H1 (cell line): ENCODE results near the gene TYRO3. TPM values are rescaled to one million over a fixed set of nuclear protein-coding genes. Genes with fewer than 3 reads are reported as not detected.

Source experiments
- CTCF ChIA-PET: fragments of 300-600 bp; sonication (Branson Sonifier 250); formaldehyde crosslinking; loops from one replicate; lab custom pipeline; 2021; ENCODE audit not compliant: partially characterized antibody; lab: Charles Lee
- POLR2A ChIA-PET: fragments of 300-600 bp; sonication (Branson Sonifier 250); formaldehyde crosslinking; loops from one replicate; lab custom pipeline; 2021; ENCODE audit warnings: inconsistent platforms; ENCODE audit not compliant: partially characterized antibody; lab: Charles Lee
- DNase-seq, 2 experiments: peaks; one replicate each; pipeline versions ENCODE4 v3.0.0 to v3.0.0-alpha.2; 2010 to 2022; ENCODE audit warnings: low spot score in 2 of 2, low read depth in 1 of 2, mixed read lengths in 1 of 2
- FAIRE-seq: peaks from 2 replicates; lab custom pipeline; 2011; peaks lifted over from hg19 to GRCh38; lab: Jason Lieb, UNC
- H2AFZ ChIP-seq: 2 replicates; pipeline ENCODE4 v1.8.1; 2012; ENCODE audit warnings: low read length, inconsistent platforms
- H2AK5ac ChIP-seq: 2 replicates; pipeline ENCODE4 v1.6.1; 2013; ENCODE audit warnings: low read depth, low read length
- H2BK120ac ChIP-seq: replicated peaks from 2 replicates; pipeline ENCODE3; 2013; ENCODE audit warnings: low read depth, low read length, inconsistent platforms
- H2BK12ac ChIP-seq: 2 replicates; pipeline ENCODE4 v1.6.1; 2013; ENCODE audit warnings: low read depth, low read length
- H2BK15ac ChIP-seq: 2 replicates; pipeline ENCODE4 v1.6.1; 2013; ENCODE audit warnings: low read length
- H2BK20ac ChIP-seq: 2 replicates; pipeline ENCODE4 v1.6.1; 2013; ENCODE audit warnings: low read length
- H2BK5ac ChIP-seq: 2 replicates; pipeline ENCODE4 v1.6.1; 2013; ENCODE audit warnings: low read depth, low read length
- H3K14ac ChIP-seq: 2 replicates; pipeline ENCODE4 v1.6.1; 2013; ENCODE audit warnings: inconsistent platforms; ENCODE audit not compliant: insufficient read length
- H3K18ac ChIP-seq: 2 replicates; pipeline ENCODE4 v1.6.1; 2013; ENCODE audit warnings: low read length; ENCODE audit errors: extremely low read depth
- H3K23ac ChIP-seq: 2 replicates; pipeline ENCODE4 v1.6.1; 2013; ENCODE audit warnings: inconsistent platforms; ENCODE audit not compliant: insufficient read length
- H3K23me2 ChIP-seq: 2 replicates; pipeline ENCODE4 v1.6.1; 2013; ENCODE audit warnings: low read depth, low read length
- H3K27ac ChIP-seq: 2 replicates; pipeline ENCODE4 v1.6.1; 2011; ENCODE audit warnings: low read depth, low read length, inconsistent platforms
- H3K27me3 ChIP-seq, 4 experiments: replicated peaks in 1 of 4; 1 replicate in 1 of 4; 2 replicates in 3 of 4; pipeline versions ENCODE4 v1.6.1 to v1.8.1; 2011 to 2013; ENCODE audit warnings: low read length in 3 of 4, mild to moderate bottlenecking in 3 of 4, inconsistent platforms in 2 of 4, mixed read lengths in 2 of 4, moderate library complexity in 1 of 4; ENCODE audit not compliant: control insufficient read depth in 3 of 4, insufficient read depth in 3 of 4; ENCODE audit errors: extremely low read depth in 1 of 4
- H3K36me3 ChIP-seq, 4 experiments: 2 replicates each; pipeline versions ENCODE4 v1.6.1 to v1.8.1; 2011 to 2013; ENCODE audit warnings: mild to moderate bottlenecking in 4 of 4, low read length in 3 of 4, moderate library complexity in 2 of 4, control low read depth in 1 of 4, inconsistent platforms in 1 of 4; ENCODE audit not compliant: insufficient read depth in 4 of 4, control insufficient read depth in 2 of 4
- H3K4ac ChIP-seq: replicated peaks from 2 replicates; pipeline ENCODE3; 2013; ENCODE audit warnings: low read length, low read depth, mixed read lengths, inconsistent platforms; ENCODE audit not compliant: insufficient read length
- H3K4me1 ChIP-seq, 4 experiments: replicated peaks in 1 of 4; 1 replicate in 1 of 4; 2 replicates in 3 of 4; pipeline versions ENCODE4 v1.6.1 to v1.8.1; 2011 to 2013; ENCODE audit warnings: low read length in 3 of 4, inconsistent platforms in 2 of 4, mixed read lengths in 1 of 4; ENCODE audit not compliant: insufficient read depth in 4 of 4, control insufficient read depth in 3 of 4
- H3K4me2 ChIP-seq, 2 experiments: 2 replicates each; pipeline versions ENCODE4 v1.6.1 to v1.8.1; 2011 to 2013; ENCODE audit warnings: low read depth in 2 of 2, low read length in 2 of 2, control low read depth in 1 of 2, inconsistent platforms in 1 of 2, mild to moderate bottlenecking in 1 of 2; ENCODE audit not compliant: insufficient read depth in 1 of 2
- H3K4me3 ChIP-seq, 4 experiments: fragments of 200-600, 300-600 bp in 1 of 4; sonication (generic), shearing (Covaris generic), sonication (Bioruptor Twin) in 1 of 4; 2 replicates each; pipeline versions ENCODE4 v1.5.1 to v1.8.1; 2011 to 2016; ENCODE audit warnings: low read length in 4 of 4, low read depth in 3 of 4, control low read depth in 2 of 4, inconsistent platforms in 2 of 4, mild to moderate bottlenecking in 2 of 4, mixed read lengths in 1 of 4, moderate library complexity in 1 of 4; ENCODE audit not compliant: insufficient read depth in 2 of 4; ENCODE audit errors: extremely low read depth in 1 of 4
- H3K56ac ChIP-seq: replicated peaks from 2 replicates; pipeline ENCODE3; 2013; ENCODE audit warnings: low read depth, mild to moderate bottlenecking, mixed read lengths, low read length, inconsistent platforms; ENCODE audit not compliant: insufficient read length
- H3K79me1 ChIP-seq: 2 replicates; pipeline ENCODE4 v1.6.1; 2013; ENCODE audit warnings: low read depth, low read length, control low read depth
- H3K79me2 ChIP-seq, 2 experiments: 2 replicates each; pipeline versions ENCODE4 v1.6.1 to v1.8.1; 2012 to 2013; ENCODE audit warnings: low read length in 2 of 2, mild to moderate bottlenecking in 2 of 2, inconsistent platforms in 1 of 2; ENCODE audit not compliant: insufficient read depth in 2 of 2, control insufficient read depth in 1 of 2
- H3K9ac ChIP-seq, 4 experiments: replicated peaks in 1 of 4; 1 replicate in 1 of 4; 2 replicates in 3 of 4; pipeline versions ENCODE4 v1.6.1 to v1.8.1; 2011 to 2013; ENCODE audit warnings: low read depth in 3 of 4, low read length in 3 of 4, control low read depth in 2 of 4, mild to moderate bottlenecking in 2 of 4, moderate library complexity in 2 of 4, inconsistent platforms in 1 of 4; ENCODE audit errors: extremely low read depth in 1 of 4
- H3K9me3 ChIP-seq, 2 experiments: 2 replicates each; pipeline versions ENCODE4 v1.6.1 to v1.8.1; 2012 to 2013; ENCODE audit warnings: mild to moderate bottlenecking in 2 of 2, moderate library complexity in 2 of 2, control low read depth in 1 of 2, inconsistent platforms in 1 of 2, low read depth in 1 of 2, low read length in 1 of 2, mixed read lengths in 1 of 2; ENCODE audit not compliant: insufficient read depth in 2 of 2
- H4K20me1 ChIP-seq, 2 experiments: replicated peaks in 1 of 2; 2 replicates each; pipeline versions ENCODE3 to v1.8.1; 2011 to 2013; ENCODE audit warnings: inconsistent platforms in 2 of 2, low read length in 2 of 2, mild to moderate bottlenecking in 1 of 2; ENCODE audit not compliant: insufficient read depth in 2 of 2, control insufficient read depth in 1 of 2
- H4K5ac ChIP-seq: 2 replicates; pipeline ENCODE4 v1.6.1; 2013; ENCODE audit warnings: low read length, low read depth, mixed read lengths, inconsistent platforms; ENCODE audit not compliant: insufficient read length
- H4K8ac ChIP-seq: 2 replicates; pipeline ENCODE4 v1.8.0; 2013; ENCODE audit warnings: mild to moderate bottlenecking, moderate library complexity, low read length, inconsistent platforms; ENCODE audit not compliant: insufficient read depth; ENCODE audit errors: extremely low read depth
- H4K91ac ChIP-seq: replicated peaks from 2 replicates; pipeline ENCODE3; 2013; ENCODE audit warnings: low read length, mixed read lengths, inconsistent platforms; ENCODE audit not compliant: insufficient read length
- KDM5A ChIP-seq: fragments of 200-600 bp; IDR thresholded peaks from 2 replicates; pipeline ENCODE4 v1.7.1; 2012; ENCODE audit warnings: mild to moderate bottlenecking, low read length, inconsistent platforms, mixed read lengths
- POLR2A ChIP-seq, 2 experiments: IDR thresholded peaks; 1 replicate in 1 of 2; 2 replicates in 1 of 2; pipeline ENCODE4 v1.6.1; 2011; ENCODE audit warnings: low read depth in 2 of 2, low read length in 2 of 2, mild to moderate bottlenecking in 2 of 2; ENCODE audit errors: control extremely low read depth in 1 of 2
- WGBS, 2 experiments: shearing (Covaris generic) in 1 of 2; methylation state at CpG; one replicate each; pipeline versions ENCODE4 v1.1.6 to v1.1.7; 2013 to 2015; ENCODE audit warnings: low lambda C conversion rate in 2 of 2, mixed read lengths in 2 of 2, inconsistent platforms in 1 of 2, low coverage in 1 of 2, missing lambda C conversion rate in 1 of 2; ENCODE audit not compliant: insufficient replicate concordance in 2 of 2, insufficient coverage in 1 of 2, insufficient read length in 1 of 2; ENCODE audit errors: extremely low coverage in 1 of 2, missing lambda C conversion rate in 1 of 2; 5-methylcytosine and 5-hydroxymethylcytosine counted together
- polyA plus RNA-seq, 7 experiments: library from polyadenylated mRNA; depleted of rRNA in 3 of 7; stranded (reverse) in 5 of 7; unstranded in 2 of 7; fragments of >200 nt in 5 of 7; fragments of 200-250 nt in 2 of 7; gene quantifications; 1 replicate in 5 of 7; 2 replicates in 1 of 7; 4 replicates in 1 of 7; pipeline versions ENCODE4 v1.2.1 to v1.2.3, GENCODE V29; 2011 to 2013; ENCODE audit warnings: missing spikeins in 2 of 7, mixed read lengths in 2 of 7
- total RNA-seq: library from RNA; stranded (reverse); fragmentation: NEBNext Ultra II Directional; extraction: Animal tissue kit (Norgen Biotek cat#: 25700); gene quantifications from 2 replicates; pipeline ENCODE4 v1.2.1, GENCODE V29; 2021

Gene TYRO3
- total and polyA plus RNA-seq, 2 of the 8 experiments (the other 6 are each of a cell fraction or from before 2014, with no cell fraction given) = 82.7 to 98.8 TPM

GRCh38 chr15:41578736-41579383, 19.8 kb downstream of the TYRO3 start:
- TF ChIP-seq KDM5A (no peak), POLR2A (IDR thresholded peaks at IDR 0.05; ENCODE audit: control extremely low read depth in 1 of 2, low read depth in 2 of 2, low read length in 2 of 2) (peak in 1 of 2 experiments; percentile 52; a peak in 1 of 3 replicates)
- no peak overlapping the region for H4K5ac ChIP-seq
- POLR2A ChIA-PET = interaction anchor here (0.7 to 29.7 kb wide), 5 partner anchors 9 to 195 kb away, joined by 3 to 643 read pairs (median 3); partner anchors contain the start of gene TYRO3

More at GRCh38 chr15:41578736-41579383, 19.8 kb downstream of the TYRO3 start:
- Histone ChIP-seq H3K36me3 (peaks cover 6 to 38% (median 13%) of the 10 kb centered on the region in 4 experiments; a peak in 7 of 8 replicates), H3K4me2 (no peak overlapping the region), H3K18ac (no peak overlapping the region), H3K79me1 (no peaks in the 10 kb centered on the region; the same call in 1 of the 2 replicates), H3K23me2 (no peaks in the 10 kb centered on the region), H3K9me3 (no peaks in the 10 kb centered on the region), H4K20me1 (peaks cover 0 to 3% of the 10 kb centered on the region in 2 experiments), H3K56ac (no peak overlapping the region), H3K4me3 (no peak overlapping the region), H2BK15ac (no peak overlapping the region), H3K23ac (no peak overlapping the region), H2BK5ac (peak overlapping the region; percentile 35; the same call in 1 of the 2 replicates), H2AFZ (no peak overlapping the region), H3K4ac (no peak overlapping the region), H4K8ac (no peak overlapping the region; the same call in 1 of the 2 replicates), H3K27me3 (no peaks in the 10 kb centered on the region), H2BK120ac (no peak overlapping the region), H3K27ac (0 out of 2 replicates have a peak overlapping the region, but pooled peaks have one; percentile 14), H4K91ac (no peak overlapping the region), H3K4me1 (peaks cover 0 to 8% (median 0%) of the 10 kb centered on the region in 4 experiments; a peak in 2 of 7 replicates), H3K79me2 (no peaks in the 10 kb centered on the region), H2BK20ac (no peak overlapping the region), H3K14ac (no peak overlapping the region), H3K9ac (no peak overlapping the region), H2BK12ac (no peak overlapping the region), H2AK5ac (no peak overlapping the region)
- FAIRE-seq (no peak), DNase-seq (no peak)
- CTCF ChIA-PET = interaction anchor here (0.6 to 7.2 kb wide), 6 partner anchors 9 to 225 kb away, joined by 5 to 80 read pairs (median 15); no protein-coding TSS in a partner anchor
- 91% methylated on average over 9 of the region's 9 CpGs; no CpG with 5 or more reads in 1 of the 2 experiments for WGBS, 2 experiments
